HepG2 (cell line): ENCODE data around the gene SCMH1. TPM values are rescaled to one million over a fixed set of nuclear protein-coding genes. Genes with fewer than 3 reads are reported as not detected.

Experiments used
- AGO2 ChIP-seq: fragments of 200-400 bp; formaldehyde crosslinking; optimal IDR thresholded peaks from 2 replicates; pipeline ENCODE3; 2017; ENCODE audit warnings: mild to moderate bottlenecking, low read depth, low read length, moderate library complexity
- CBFB ChIP-seq: sonication (generic); formaldehyde crosslinking; IDR thresholded peaks from 2 replicates; pipeline ENCODE4 v1.4.0; 2020; ENCODE audit warnings: missing genetic modification reagents
- EZH2 ChIP-seq: conservative IDR thresholded peaks from 2 replicates; pipeline ENCODE4 v1.6.1; 2012; ENCODE audit warnings: mild to moderate bottlenecking, low read depth, low read length, moderate library complexity
- HMG20B ChIP-seq: conservative IDR thresholded peaks from 2 replicates; pipeline ENCODE4 v1.6.1; 2016; ENCODE audit warnings: missing genetic modification reagents, missing compliant biosample characterization
- KAT7 ChIP-seq: IDR thresholded peaks from 2 replicates; pipeline ENCODE4 v1.6.1; 2018; ENCODE audit warnings: borderline replicate concordance, missing compliant biosample characterization
- KLF9 ChIP-seq: IDR thresholded peaks from 2 replicates; pipeline ENCODE4 v1.6.1; 2016; ENCODE audit warnings: low read depth
- NCOR1 ChIP-seq: fragments of 200-600 bp; sonication (generic); IDR thresholded peaks from 2 replicates; pipeline ENCODE4 v1.7.0; 2017; ENCODE audit warnings: antibody characterized with exemption, low read length, borderline replicate concordance
- PAX8 ChIP-seq: sonication (generic); formaldehyde crosslinking; IDR thresholded peaks from 2 replicates; pipeline ENCODE4 v1.8.0; 2022; ENCODE audit warnings: mild to moderate bottlenecking, missing genetic modification reagents, borderline replicate concordance
- RAD51 ChIP-seq: fragments of 450-650 bp; IDR thresholded peaks from 2 replicates; pipeline ENCODE4 v1.6.1; 2016; ENCODE audit warnings: borderline replicate concordance
- SOX5 ChIP-seq: IDR thresholded peaks from 2 replicates; pipeline ENCODE4 v1.6.1; 2016; ENCODE audit warnings: borderline replicate concordance
- SRSF9 ChIP-seq: fragments of 200-400 bp; formaldehyde crosslinking; IDR thresholded peaks from 2 replicates; pipeline ENCODE4 v1.6.1; 2018; ENCODE audit warnings: borderline replicate concordance, mild to moderate bottlenecking, low read depth, low read length; ENCODE audit not compliant: insufficient read depth, poor library complexity, severe bottlenecking
- WIZ ChIP-seq: sonication (generic); formaldehyde crosslinking; IDR thresholded peaks from 2 replicates; pipeline ENCODE4 v1.5.1; 2020; ENCODE audit warnings: mild to moderate bottlenecking, missing genetic modification reagents
- ZKSCAN1 ChIP-seq: fragments of 150-350 bp; IDR thresholded peaks from 2 replicates; pipeline ENCODE4 v1.6.1; 2014; ENCODE audit warnings: low read length
- ZNF160 ChIP-seq: sonication (generic); formaldehyde crosslinking; IDR thresholded peaks from 2 replicates; pipeline ENCODE4 v1.8.0; 2022; ENCODE audit warnings: mild to moderate bottlenecking, inconsistent platforms, missing genetic modification reagents
- ZNF24 ChIP-seq: fragments of 450-650 bp; IDR thresholded peaks from 2 replicates; pipeline ENCODE4 v1.6.1; 2017; ENCODE audit warnings: antibody characterized with exemption, mild to moderate bottlenecking
- ZNF589 ChIP-seq: sonication (generic); formaldehyde crosslinking; conservative IDR thresholded peaks from 2 replicates; pipeline ENCODE4 v1.8.0; 2022; ENCODE audit warnings: mild to moderate bottlenecking, moderate library complexity, missing genetic modification reagents
- ZNF607 ChIP-seq: sonication (generic); formaldehyde crosslinking; IDR thresholded peaks from 2 replicates; pipeline ENCODE4 v1.5.1; 2020; ENCODE audit warnings: missing genetic modification reagents, mild to moderate bottlenecking, borderline replicate concordance
- ZNF678 ChIP-seq: sonication (generic); formaldehyde crosslinking; IDR thresholded peaks from 2 replicates; pipeline ENCODE4 v1.4.0; 2020; ENCODE audit warnings: mild to moderate bottlenecking, missing genetic modification reagents
- ZNF713 ChIP-seq: sonication (generic); formaldehyde crosslinking; IDR thresholded peaks from 2 replicates; pipeline ENCODE4 v1.4.0; 2020; ENCODE audit warnings: mild to moderate bottlenecking, missing genetic modification reagents
- ZNF768 ChIP-seq: sonication (generic); formaldehyde crosslinking; IDR thresholded peaks from 2 replicates; pipeline ENCODE4 v1.4.0; 2020; ENCODE audit warnings: missing genetic modification reagents
- ZSCAN30 ChIP-seq: sonication (generic); formaldehyde crosslinking; IDR thresholded peaks from 2 replicates; pipeline ENCODE4 v1.5.0; 2020; ENCODE audit warnings: mild to moderate bottlenecking, missing genetic modification reagents
- polyA plus RNA-seq, 8 experiments: library from polyadenylated mRNA; depleted of rRNA in 3 of 8; stranded (reverse) in 7 of 8; unstranded in 1 of 8; fragments of >200 nt; fragmentation: Illumina TruSeq in 4 of 8; extraction: Trizol in 4 of 8; gene quantifications; 2 replicates each; pipeline versions ENCODE4 v1.2.1 to v1.2.3, GENCODE V29; 2011 to 2016; ENCODE audit warnings: low read depth in 4 of 8, missing spikeins in 1 of 8, mixed read lengths in 1 of 8; ENCODE audit not compliant: insufficient read depth in 1 of 8
- total RNA-seq, 5 experiments: library from RNA; depleted of rRNA; stranded (reverse); fragments of >200 nt; fragmentation: Illumina TruSeq; extraction: Trizol; gene quantifications; 2 replicates each; pipeline ENCODE4 v1.2.3, GENCODE V29; 2016; ENCODE audit warnings: low read depth in 1 of 5
- TF ChIP-seq, protein P1 (sequence below): sonication (generic); formaldehyde crosslinking; IDR thresholded peaks from 2 replicates; pipeline ENCODE4 v1.4.0; 2020; ENCODE audit warnings: mild to moderate bottlenecking, missing genetic modification reagents
- TF ChIP-seq, protein P2 (sequence below): sonication (generic); formaldehyde crosslinking; IDR thresholded peaks from 2 replicates; pipeline ENCODE4 v1.4.0; 2020; ENCODE audit warnings: missing genetic modification reagents
- TF ChIP-seq, protein P3 (sequence below): IDR thresholded peaks from 2 replicates; pipeline ENCODE4 v1.6.1; 2016; ENCODE audit warnings: low read depth, borderline replicate concordance

The SCMH1 gene
- total and polyA plus RNA-seq, 2 of the 13 experiments (the other 11 are each of a cell fraction or from before 2014, with no cell fraction given): 41.8 to 52.6 TPM

DNA sequence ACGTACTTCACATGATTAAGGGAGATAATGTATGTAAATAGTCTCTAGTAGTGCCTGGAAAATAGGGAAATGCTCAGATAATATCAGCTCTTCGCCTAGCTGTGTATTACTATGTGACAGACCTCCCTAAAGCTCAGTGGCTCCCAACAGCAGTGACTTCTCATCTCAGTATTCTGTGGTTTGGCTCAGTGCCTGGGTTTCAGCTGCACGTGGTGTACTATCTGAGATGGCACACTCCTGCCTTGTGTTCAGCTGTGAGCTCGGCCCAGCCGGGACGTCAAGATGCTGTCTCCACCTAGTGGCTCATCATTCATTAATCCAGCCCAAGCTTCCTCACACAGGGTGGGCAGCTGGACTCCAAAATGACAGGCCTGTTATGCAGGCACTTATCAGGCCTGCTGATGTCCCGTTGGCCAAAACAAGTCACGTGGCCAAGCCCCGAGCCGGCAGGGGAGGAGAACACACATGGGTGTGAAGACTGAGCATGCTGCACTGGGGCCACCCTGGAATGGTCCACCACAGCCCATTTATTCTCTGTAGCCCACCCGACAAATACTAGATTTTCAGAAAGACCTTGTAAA is 238.4 kb downstream of the SCMH1 start (continued):
- TF ChIP-seq KAT7 (CRISPR knock-in tag) (no peak), ZNF589 (CRISPR knock-in tag) (no peak), KLF9 (CRISPR knock-in tag) (no peak), HMG20B (no peak), RAD51 (no peak), NCOR1 (no peak), ZNF768 (no peak), AGO2 (no peak), ZNF607 (CRISPR knock-in tag) (no peak), PAX8 (CRISPR knock-in tag) (no peak), ZNF713 (no peak), EZH2 (no peak), WIZ (CRISPR knock-in tag) (no peak), ZNF24 (no peak), ZNF160 (CRISPR knock-in tag) (no peak), ZKSCAN1 (no peak), ZSCAN30 (CRISPR knock-in tag) (no peak), SRSF9 (no peak), CBFB (peak; percentile 72; the same call in 1 of the 2 replicates), SOX5 (peak; percentile 65; the same call in 1 of the 2 replicates), ZNF678 (CRISPR knock-in tag) (no peak)
- TF ChIP-seq, protein P1, sequence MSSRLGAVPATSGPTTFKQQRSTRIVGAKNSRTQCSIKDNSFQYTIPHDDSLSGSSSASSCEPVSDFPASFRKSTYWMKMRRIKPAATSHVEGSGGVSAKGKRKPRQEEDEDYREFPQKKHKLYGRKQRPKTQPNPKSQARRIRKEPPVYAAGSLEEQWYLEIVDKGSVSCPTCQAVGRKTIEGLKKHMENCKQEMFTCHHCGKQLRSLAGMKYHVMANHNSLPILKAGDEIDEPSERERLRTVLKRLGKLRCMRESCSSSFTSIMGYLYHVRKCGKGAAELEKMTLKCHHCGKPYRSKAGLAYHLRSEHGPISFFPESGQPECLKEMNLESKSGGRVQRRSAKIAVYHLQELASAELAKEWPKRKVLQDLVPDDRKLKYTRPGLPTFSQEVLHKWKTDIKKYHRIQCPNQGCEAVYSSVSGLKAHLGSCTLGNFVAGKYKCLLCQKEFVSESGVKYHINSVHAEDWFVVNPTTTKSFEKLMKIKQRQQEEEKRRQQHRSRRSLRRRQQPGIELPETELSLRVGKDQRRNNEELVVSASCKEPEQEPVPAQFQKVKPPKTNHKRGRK (CRISPR knock-in tag): no peak
- TF ChIP-seq, protein P2, sequence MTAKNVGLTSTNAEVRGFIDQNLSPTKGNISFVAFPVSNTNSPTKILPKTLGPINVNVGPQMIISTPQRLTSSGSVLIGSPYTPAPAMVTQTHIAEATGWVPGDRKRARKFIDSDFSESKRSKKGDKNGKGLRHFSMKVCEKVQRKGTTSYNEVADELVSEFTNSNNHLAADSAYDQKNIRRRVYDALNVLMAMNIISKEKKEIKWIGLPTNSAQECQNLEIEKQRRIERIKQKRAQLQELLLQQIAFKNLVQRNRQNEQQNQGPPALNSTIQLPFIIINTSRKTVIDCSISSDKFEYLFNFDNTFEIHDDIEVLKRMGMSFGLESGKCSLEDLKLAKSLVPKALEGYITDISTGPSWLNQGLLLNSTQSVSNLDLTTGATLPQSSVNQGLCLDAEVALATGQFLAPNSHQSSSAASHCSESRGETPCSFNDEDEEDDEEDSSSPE: no peak
- TF ChIP-seq, protein P3, sequence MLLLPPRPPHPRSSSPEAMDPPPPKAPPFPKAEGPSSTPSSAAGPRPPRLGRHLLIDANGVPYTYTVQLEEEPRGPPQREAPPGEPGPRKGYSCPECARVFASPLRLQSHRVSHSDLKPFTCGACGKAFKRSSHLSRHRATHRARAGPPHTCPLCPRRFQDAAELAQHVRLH (CRISPR knock-in tag): no peak
